Mucosa of descending colon (tissue), 3 donors: Measurements from ENCODE around the gene FAM234A. TPM values are rescaled to one million over a fixed set of nuclear protein-coding genes. Genes with fewer than 3 reads are reported as not detected.

ENCODE experiments used
- ATAC-seq: fragments of 200-7000 bp; cut with Tn5 transposase; one replicate; pipeline ENCODE4 v1.9.1; 2020; ENCODE audit warnings: mild to moderate bottlenecking, moderate library complexity
- DNase-seq, 3 donors: peaks; one replicate each; pipeline ENCODE4 v3.0.0-alpha.2; 2020
- H3K36me3 ChIP-seq: fragments of 200-600 bp; one replicate; pipeline ENCODE4 v1.8.0; 2021; ENCODE audit warnings: low read depth, mild to moderate bottlenecking
- H3K4me1 ChIP-seq: fragments of 200-600 bp; one replicate; pipeline ENCODE4 v1.8.0; 2021; ENCODE audit warnings: low read depth, mild to moderate bottlenecking
- H3K4me3 ChIP-seq: fragments of 200-600 bp; one replicate; pipeline ENCODE4 v1.8.0; 2021; ENCODE audit warnings: mild to moderate bottlenecking
- H3K9me3 ChIP-seq: fragments of 200-600 bp; one replicate; pipeline ENCODE4 v1.8.0; 2021; ENCODE audit warnings: mild to moderate bottlenecking
- intact Hi-C, 2 donors: fragments of 100-400 bp; cut with DNase I in 1 of 2; cut with micrococcal nuclease in 1 of 2; formaldehyde crosslinking; loops; one replicate each; pipeline versions ENCODE4 v1.11.0 to v1.11.1; 2022; cut with DNase I, micrococcal nuclease
- total RNA-seq, 3 donors: library from RNA; stranded (reverse); fragmentation: NEBNext Ultra II Directional in 2 of 3; extraction: Animal tissue kit (Norgen Biotek cat#: 25700) in 2 of 3; gene quantifications; one replicate each; pipeline versions ENCODE4 v1.2.1 to v1.2.4, GENCODE V29; 2021 to 2023
- TF ChIP-seq, protein P1 (sequence below): fragments of 200-600 bp; IDR thresholded peaks from one replicate; pipeline ENCODE4 v1.8.0; 2022; ENCODE audit warnings: antibody characterized with exemption, mild to moderate bottlenecking
- donor health status: DM: no; HTN: no; CAD: no; lungs with moderate emphysema.
- donor health status: DM: no; HTN: no; CAD: no.
- donor health status: DM: no; HTN: yes; CAD: no.

Gene FAM234A
- total RNA-seq, 3 donors from 2014 or later: 87.1 to 129 (median 99.1) TPM

DNA sequence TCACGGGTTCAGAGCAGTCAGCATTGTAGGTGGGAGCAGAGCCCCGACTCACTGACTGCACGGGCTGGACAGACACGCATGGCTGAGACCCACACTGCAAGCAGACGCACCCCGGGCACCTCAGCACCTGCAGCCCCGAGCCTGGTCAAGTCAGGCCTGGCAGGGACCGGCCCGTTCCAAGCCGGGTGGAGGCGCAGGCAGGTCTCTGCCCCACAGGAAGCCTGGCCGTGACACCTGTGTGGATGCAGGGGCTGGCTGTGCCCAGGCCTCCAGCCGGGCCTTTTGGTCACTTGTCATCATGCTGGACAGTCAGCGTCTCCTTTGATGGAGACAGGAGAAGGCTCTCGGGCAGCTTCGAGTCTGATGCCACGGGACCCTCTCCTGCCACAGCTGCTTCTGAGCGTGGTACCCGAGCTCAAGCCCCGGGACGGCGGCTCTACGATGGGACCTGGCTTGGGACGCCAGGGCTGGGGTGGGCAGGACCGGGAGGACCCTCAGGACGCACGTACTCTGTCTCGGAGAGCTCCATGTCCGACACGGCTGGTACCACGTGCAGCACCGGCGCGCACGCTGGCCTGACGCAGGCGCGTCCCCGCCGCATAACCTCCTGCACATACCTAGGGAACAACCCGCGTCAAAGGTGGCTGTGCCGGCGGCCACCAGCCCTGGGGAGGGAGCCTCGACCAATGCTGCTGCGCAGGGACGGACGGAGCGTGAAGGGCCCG, 56.2 kb downstream of the FAM234A start:
- H3K4me1 ChIP-seq: no peaks in the 10 kb centered on the region
- TF ChIP-seq, protein P1, sequence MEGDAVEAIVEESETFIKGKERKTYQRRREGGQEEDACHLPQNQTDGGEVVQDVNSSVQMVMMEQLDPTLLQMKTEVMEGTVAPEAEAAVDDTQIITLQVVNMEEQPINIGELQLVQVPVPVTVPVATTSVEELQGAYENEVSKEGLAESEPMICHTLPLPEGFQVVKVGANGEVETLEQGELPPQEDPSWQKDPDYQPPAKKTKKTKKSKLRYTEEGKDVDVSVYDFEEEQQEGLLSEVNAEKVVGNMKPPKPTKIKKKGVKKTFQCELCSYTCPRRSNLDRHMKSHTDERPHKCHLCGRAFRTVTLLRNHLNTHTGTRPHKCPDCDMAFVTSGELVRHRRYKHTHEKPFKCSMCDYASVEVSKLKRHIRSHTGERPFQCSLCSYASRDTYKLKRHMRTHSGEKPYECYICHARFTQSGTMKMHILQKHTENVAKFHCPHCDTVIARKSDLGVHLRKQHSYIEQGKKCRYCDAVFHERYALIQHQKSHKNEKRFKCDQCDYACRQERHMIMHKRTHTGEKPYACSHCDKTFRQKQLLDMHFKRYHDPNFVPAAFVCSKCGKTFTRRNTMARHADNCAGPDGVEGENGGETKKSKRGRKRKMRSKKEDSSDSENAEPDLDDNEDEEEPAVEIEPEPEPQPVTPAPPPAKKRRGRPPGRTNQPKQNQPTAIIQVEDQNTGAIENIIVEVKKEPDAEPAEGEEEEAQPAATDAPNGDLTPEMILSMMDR: no peak
- ATAC-seq (no peak), DNase-seq (no peak)
- no peaks in the 10 kb centered on the region for H3K9me3 ChIP-seq
- intact Hi-C loops: no loop called here
- H3K4me3 ChIP-seq: no peak overlapping the region
- no peaks in the 10 kb centered on the region for H3K36me3 ChIP-seq

DNA sequence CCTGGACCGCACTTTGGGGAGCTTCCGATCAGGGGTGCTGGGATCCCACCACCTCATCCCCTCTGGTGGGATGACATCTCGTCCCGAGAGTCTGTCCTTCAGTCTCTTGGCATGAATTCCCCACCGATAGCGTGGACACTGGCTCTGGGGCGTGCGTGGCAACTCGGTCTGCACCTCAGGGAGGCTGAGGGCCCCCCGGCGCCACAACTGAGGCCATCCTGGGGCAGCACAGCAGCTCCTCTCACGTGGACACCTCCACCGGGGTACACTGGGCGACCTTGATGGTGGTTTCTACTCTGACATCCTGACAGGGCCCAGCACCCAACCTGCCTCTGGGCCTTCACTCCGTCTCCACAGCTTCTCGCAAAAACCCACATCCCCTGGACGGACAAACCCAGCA, 56.9 kb downstream of the FAM234A start:
- intact Hi-C loops: no loop called here
- TF ChIP-seq, protein P1: no peak
- DNase-seq (no peak), ATAC-seq (no peak)
- H3K4me1 ChIP-seq: no peaks in the 10 kb centered on the region
- no peaks in the 10 kb centered on the region for H3K9me3 ChIP-seq
- H3K36me3 ChIP-seq: no peaks in the 10 kb centered on the region
- no peak overlapping the region for H3K4me3 ChIP-seq

DNA sequence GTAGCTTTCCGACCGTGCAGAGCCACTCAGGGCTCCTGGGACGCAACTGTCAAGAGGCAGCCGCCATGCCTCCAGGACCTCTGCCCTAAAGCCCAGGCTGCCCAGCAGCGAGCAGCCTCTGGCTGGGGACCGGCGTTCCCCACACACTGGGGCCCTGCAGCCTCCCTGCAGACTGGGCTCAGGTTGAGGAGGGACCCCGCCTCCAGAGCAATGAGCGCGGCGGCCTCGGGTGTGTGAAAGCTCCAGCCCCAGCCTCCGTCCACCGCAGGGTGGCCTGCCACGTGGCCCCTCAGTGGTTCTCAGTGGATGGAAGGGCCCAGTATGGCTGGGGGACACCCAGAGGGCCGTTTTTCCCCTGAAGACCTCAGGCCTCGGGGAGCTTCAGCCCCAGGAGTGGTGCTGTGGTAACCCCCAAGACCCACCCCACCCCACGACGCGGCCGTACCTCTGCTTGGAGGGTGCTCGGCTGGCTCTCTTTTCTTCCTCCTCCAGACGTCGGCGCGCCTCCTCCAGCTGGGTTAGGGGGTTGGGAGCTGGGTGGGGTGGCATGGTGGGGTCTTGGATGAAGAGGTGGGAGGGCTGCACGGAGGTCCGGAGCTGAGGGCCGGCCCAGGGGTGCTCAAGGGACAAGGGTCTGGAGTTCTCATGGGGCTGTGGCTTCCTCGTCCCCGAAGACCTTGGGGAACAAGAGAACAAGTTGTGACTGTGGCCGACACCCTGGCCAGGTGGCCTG, 58.6 kb downstream of the FAM234A start:
- DNase-seq: no peak
- no peak for ATAC-seq
- no peaks in the 10 kb centered on the region for H3K4me1 ChIP-seq
- H3K9me3 ChIP-seq: no peaks in the 10 kb centered on the region
- TF ChIP-seq, protein P1: no peak
- no peak overlapping the region for H3K4me3 ChIP-seq
- no peaks in the 10 kb centered on the region for H3K36me3 ChIP-seq
- intact Hi-C loops: no loop called here

DNA sequence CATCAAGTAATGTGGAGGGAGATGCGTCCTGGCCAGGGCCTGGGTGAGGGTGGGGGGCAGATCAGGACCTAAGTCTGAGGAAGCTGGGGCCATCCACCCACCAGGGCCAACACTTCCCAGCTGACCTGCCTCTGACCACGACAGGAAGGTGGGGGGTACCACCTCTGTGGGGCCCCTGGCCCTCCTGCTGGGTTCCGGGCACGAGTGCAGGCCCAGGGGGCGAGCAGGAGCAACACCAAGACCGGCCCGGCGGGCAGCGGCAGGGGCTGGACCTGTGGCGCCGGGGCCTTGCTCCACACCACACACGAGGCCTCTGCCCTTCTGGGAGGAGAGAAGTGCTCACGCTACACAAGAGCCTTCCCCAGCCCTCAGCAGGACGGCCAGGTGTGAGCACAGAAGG, 61.7 kb downstream of the FAM234A start:
- Histone ChIP-seq H3K9me3 (no peaks in the 10 kb centered on the region), H3K4me3 (no peak overlapping the region), H3K4me1 (no peaks in the 10 kb centered on the region), H3K36me3 (no peaks in the 10 kb centered on the region)
- DNase-seq (no peak), ATAC-seq (peak; percentile 10)
- intact Hi-C loops: no loop called here
- TF ChIP-seq, protein P1: no peak

DNA sequence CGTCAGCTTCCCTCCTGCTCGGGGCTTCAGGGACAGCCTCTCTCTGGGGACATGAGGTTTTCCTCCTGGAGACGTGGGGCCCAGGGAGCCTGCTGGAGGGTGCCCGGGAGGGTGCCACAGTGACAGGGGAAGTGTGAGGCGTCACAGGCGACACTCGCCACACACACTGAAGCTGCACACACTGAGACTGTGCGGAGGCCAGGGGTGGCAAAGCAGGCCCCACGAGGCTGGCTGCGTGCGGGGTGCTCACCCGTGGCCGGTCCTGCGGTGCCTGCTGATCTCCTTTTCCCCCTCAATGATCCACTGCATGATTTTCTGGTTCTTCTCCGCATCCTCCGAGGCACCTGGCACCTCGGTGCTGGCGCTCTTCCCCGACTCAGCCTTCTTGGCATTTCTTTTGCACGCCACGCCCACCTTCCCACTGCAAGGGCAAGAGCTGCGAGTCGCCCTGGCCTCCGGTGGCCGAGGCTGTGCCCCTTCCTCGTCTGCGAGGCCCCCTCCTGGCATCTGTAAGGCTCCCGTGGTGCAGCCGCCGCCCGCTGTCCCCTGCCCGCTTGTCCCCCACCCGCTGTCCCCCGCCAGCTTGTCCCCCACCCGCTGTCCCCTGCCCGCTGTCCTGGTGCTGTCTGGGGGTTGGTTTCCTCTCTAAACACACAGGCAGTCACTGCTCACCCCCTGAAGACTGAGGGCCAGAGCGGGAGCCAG, 62.3 kb downstream of the FAM234A start:
- no peak for ATAC-seq
- Histone ChIP-seq H3K36me3 (no peaks in the 10 kb centered on the region), H3K4me3 (no peak overlapping the region), H3K9me3 (no peaks in the 10 kb centered on the region), H3K4me1 (no peaks in the 10 kb centered on the region)
- intact Hi-C loops: no loop called here
- DNase-seq: no peak
- TF ChIP-seq, protein P1: no peak
